T-helper 1 cell treated with Interleukin-12 subunit alpha and Interleukin-12 subunit beta and Interleukin-4 antibody, amounts not matched to agents 30 μg/mL and 1 μg/mL, for 36 hours (primary cell): ENCODE measurements around the gene UCP3.

Experiments
- H3K27ac Mint-ChIP-seq: one replicate; pipeline ENCODE4 v1.8.0; 2021; ENCODE audit warnings: mild to moderate bottlenecking, mixed read lengths
- H3K27me3 Mint-ChIP-seq: one replicate; pipeline ENCODE4 v1.8.0; 2021; ENCODE audit warnings: low read depth, mixed read lengths
- H3K36me3 Mint-ChIP-seq: one replicate; pipeline ENCODE4 v1.8.0; 2021; ENCODE audit warnings: low read depth, mixed read lengths
- H3K4me1 Mint-ChIP-seq: one replicate; pipeline ENCODE4 v1.8.0; 2021; ENCODE audit warnings: low read depth, mixed read lengths
- H3K4me3 Mint-ChIP-seq: one replicate; pipeline ENCODE4 v1.8.0; 2021; ENCODE audit warnings: mild to moderate bottlenecking, moderate library complexity, mixed read lengths
- H3K9me3 Mint-ChIP-seq: one replicate; pipeline ENCODE4 v1.8.0; 2021; ENCODE audit warnings: mixed read lengths

The UCP3 gene

GRCh38 chr11:73982595-73982989 lies 26.3 kb downstream of the UCP3 start, which contains the start of gene UCP2:
UCP2 (minus strand) TSS chr11:73982843; CDS start chr11:73978378, 4,465 bp downstream.
- peaks cover 48% of the 10 kb centered on the region for H3K36me3 Mint-ChIP-seq

GRCh38 chr11:73981051-73981805 lies 27.7 kb downstream of the UCP3 start:
- H3K27ac Mint-ChIP-seq, result peak overlapping the region; percentile 97
- no peaks in the 10 kb centered on the region for H3K9me3 Mint-ChIP-seq
- peaks cover 59% of the 10 kb centered on the region for H3K36me3 Mint-ChIP-seq
- H3K27me3 Mint-ChIP-seq, result no peaks in the 10 kb centered on the region
- peaks cover 49% of the 10 kb centered on the region for H3K4me1 Mint-ChIP-seq
- peak overlapping the region; percentile 96 for H3K4me3 Mint-ChIP-seq

More at GRCh38 chr11:73982595-73982989, 26.3 kb downstream of the UCP3 start, which contains the start of gene UCP2:
- H3K9me3 Mint-ChIP-seq, result no peaks in the 10 kb centered on the region
- no peaks in the 10 kb centered on the region for H3K27me3 Mint-ChIP-seq
- H3K4me1 Mint-ChIP-seq, result peaks cover 39% of the 10 kb centered on the region
- H3K27ac Mint-ChIP-seq, result peak within 1 kb of the TSS; percentile 99
- peak within 1 kb of the TSS; percentile 96 for H3K4me3 Mint-ChIP-seq

GRCh38 chr11:73980001-73980961 lies 28.6 kb downstream of the UCP3 start:
- H3K4me1 Mint-ChIP-seq, result peaks cover 54% of the 10 kb centered on the region
- peak overlapping the region; percentile 96 for H3K4me3 Mint-ChIP-seq
- peak overlapping the region; percentile 97 for H3K27ac Mint-ChIP-seq
- no peaks in the 10 kb centered on the region for H3K27me3 Mint-ChIP-seq
- no peaks in the 10 kb centered on the region for H3K9me3 Mint-ChIP-seq
- peaks cover 69% of the 10 kb centered on the region for H3K36me3 Mint-ChIP-seq

GRCh38 chr11:73978576-73979086 lies 30.3 kb downstream of the UCP3 start:
- peak overlapping the region; percentile 96 for H3K4me3 Mint-ChIP-seq
- H3K27me3 Mint-ChIP-seq, result no peaks in the 10 kb centered on the region
- H3K9me3 Mint-ChIP-seq, result no peaks in the 10 kb centered on the region
- H3K36me3 Mint-ChIP-seq, result peaks cover 84% of the 10 kb centered on the region
- H3K27ac Mint-ChIP-seq, result peak overlapping the region; percentile 97
- peaks cover 61% of the 10 kb centered on the region for H3K4me1 Mint-ChIP-seq

- Mint-ChIP-seq H3K27ac (peak overlapping the region; percentile 34), H3K4me1 (peaks cover 62% of the 10 kb centered on the region), H3K27me3 (no peaks in the 10 kb centered on the region), H3K9me3 (no peaks in the 10 kb centered on the region), H3K36me3 (peaks cover 86% of the 10 kb centered on the region), H3K4me3 (peak overlapping the region; percentile 39)
These were observed 30.9 kb downstream of the UCP3 start for GRCh38 chr11:73977856-73978519.

- H3K4me3 Mint-ChIP-seq, result peak overlapping the region; percentile 15
- peaks cover 82% of the 10 kb centered on the region for H3K36me3 Mint-ChIP-seq
These were observed 32.3 kb downstream of the UCP3 start for GRCh38 chr11:73976451-73977151.

GRCh38 chr11:73975479-73975757 lies 33.5 kb downstream of the UCP3 start:
- Mint-ChIP-seq H3K9me3 (no peaks in the 10 kb centered on the region), H3K4me3 (peak overlapping the region; percentile 59), H3K27me3 (no peaks in the 10 kb centered on the region)

More at GRCh38 chr11:73976451-73977151, 32.3 kb downstream of the UCP3 start:
- no peaks in the 10 kb centered on the region for H3K27me3 Mint-ChIP-seq
- H3K9me3 Mint-ChIP-seq, result no peaks in the 10 kb centered on the region
- peaks cover 73% of the 10 kb centered on the region for H3K4me1 Mint-ChIP-seq
- H3K27ac Mint-ChIP-seq, result peak overlapping the region; percentile 89

GRCh38 chr11:73974604-73975478 lies 34.0 kb downstream of the UCP3 start:
- Mint-ChIP-seq H3K4me3 (peak overlapping the region; percentile 59), H3K27ac (peak overlapping the region; percentile 89), H3K4me1 (peaks cover 76% of the 10 kb centered on the region), H3K36me3 (peaks cover 64% of the 10 kb centered on the region), H3K9me3 (no peaks in the 10 kb centered on the region), H3K27me3 (no peaks in the 10 kb centered on the region)

More at GRCh38 chr11:73975479-73975757, 33.5 kb downstream of the UCP3 start:
- Mint-ChIP-seq H3K4me1 (peaks cover 76% of the 10 kb centered on the region), H3K27ac (peak overlapping the region; percentile 89), H3K36me3 (peaks cover 70% of the 10 kb centered on the region)

- peaks cover 74% of the 10 kb centered on the region for H3K4me1 Mint-ChIP-seq
- peak overlapping the region; percentile 34 for H3K4me3 Mint-ChIP-seq
- no peaks in the 10 kb centered on the region for H3K27me3 Mint-ChIP-seq
These were observed 36.0 kb downstream of the UCP3 start for GRCh38 chr11:73972620-73973449.

GRCh38 chr11:73972187-73972586 lies 36.7 kb downstream of the UCP3 start:
- Mint-ChIP-seq H3K4me3 (no peak overlapping the region), H3K27ac (peak overlapping the region; percentile 71), H3K9me3 (no peaks in the 10 kb centered on the region), H3K36me3 (peaks cover 39% of the 10 kb centered on the region), H3K4me1 (peaks cover 70% of the 10 kb centered on the region), H3K27me3 (no peaks in the 10 kb centered on the region)

More at GRCh38 chr11:73972620-73973449, 36.0 kb downstream of the UCP3 start:
- H3K36me3 Mint-ChIP-seq, result peaks cover 46% of the 10 kb centered on the region
- peak overlapping the region; percentile 89 for H3K27ac Mint-ChIP-seq
- H3K9me3 Mint-ChIP-seq, result no peaks in the 10 kb centered on the region

- Mint-ChIP-seq H3K27ac (peak overlapping the region; percentile 58), H3K9me3 (no peaks in the 10 kb centered on the region), H3K27me3 (no peaks in the 10 kb centered on the region), H3K36me3 (peaks cover 33% of the 10 kb centered on the region), H3K4me1 (peaks cover 65% of the 10 kb centered on the region), H3K4me3 (no peak overlapping the region)
These were observed 37.6 kb downstream of the UCP3 start for GRCh38 chr11:73971175-73971719.
